ENCODE data around the gene PPP2R2B.

- TF ChIP-seq CTCF (IDR thresholded peaks at IDR 0.05; ENCODE audit: insufficient read depth, low read length) (no peak), REST (IDR thresholded peaks at IDR 0.05; ENCODE audit: insufficient replicate concordance, low read depth) (no peak)
Measured at GRCh38 chr5:146770546-146770945, 108.0 kb downstream of the PPP2R2B start.
